Hepatocyte (in vitro differentiated cells): ENCODE data around the gene CD69. TPM values are rescaled to one million over a fixed set of nuclear protein-coding genes. Genes with fewer than 3 reads are reported as not detected.
"Not testable (repeated sequence)": the region's sequence is repeated elsewhere in the genome, so short reads cannot be mapped to it uniquely, and the experiment has no call there.

Experiments
- DNase-seq: peaks from one replicate; pipeline ENCODE4 v3.0.0-alpha.2; 2016; ENCODE audit warnings: low spot score
- H2AFZ ChIP-seq: fragments of 200-600 bp; sonication (generic); 2 replicates; pipeline ENCODE4 v1.6.0; 2016; ENCODE audit warnings: antibody characterized with exemption, mild to moderate bottlenecking
- H3K27ac ChIP-seq: fragments of 200-600 bp; sonication (generic); 2 replicates; pipeline ENCODE4 v1.5.1; 2016; ENCODE audit warnings: mild to moderate bottlenecking
- H3K27me3 ChIP-seq: fragments of 200-600 bp; sonication (generic); 2 replicates; pipeline ENCODE4 v1.6.1; 2016
- H3K36me3 ChIP-seq: fragments of 200-600 bp; sonication (generic); replicated peaks from 2 replicates; pipeline ENCODE4 v1.5.1; 2016; ENCODE audit warnings: low read depth; ENCODE audit not compliant: insufficient read depth
- H3K4me1 ChIP-seq: fragments of 200-600 bp; sonication (generic); 2 replicates; pipeline ENCODE4 v1.5.1; 2016; ENCODE audit warnings: mild to moderate bottlenecking, moderate library complexity; ENCODE audit not compliant: insufficient read depth
- H3K4me2 ChIP-seq: fragments of 200-600 bp; sonication (generic); 2 replicates; pipeline ENCODE4 v1.6.0; 2016
- H3K4me3 ChIP-seq: fragments of 200-600 bp; sonication (generic); 2 replicates; pipeline ENCODE4 v1.5.1; 2016; ENCODE audit warnings: mild to moderate bottlenecking
- H3K79me2 ChIP-seq: fragments of 200-600 bp; sonication (generic); 2 replicates; pipeline ENCODE4 v1.6.0; 2017; ENCODE audit warnings: mild to moderate bottlenecking
- H3K9me2 ChIP-seq: fragments of 200-600 bp; sonication (generic); replicated peaks from 2 replicates; pipeline ENCODE4 v1.6.0; 2017; ENCODE audit warnings: mild to moderate bottlenecking; ENCODE audit not compliant: insufficient read depth
- H3K9me3 ChIP-seq: fragments of 200-600 bp; sonication (generic); 2 replicates; pipeline ENCODE4 v1.5.1; 2016; ENCODE audit warnings: low read depth, mild to moderate bottlenecking
- H4K20me1 ChIP-seq: fragments of 200-600 bp; sonication (generic); 2 replicates; pipeline ENCODE4 v1.6.0; 2016; ENCODE audit warnings: mild to moderate bottlenecking; ENCODE audit not compliant: insufficient read depth, poor library complexity, severe bottlenecking
- EZH2 ChIP-seq: fragments of 200-600 bp; sonication (generic); IDR thresholded peaks from 2 replicates; pipeline ENCODE4 v1.6.1; 2016; ENCODE audit warnings: antibody characterized with exemption, mild to moderate bottlenecking, borderline replicate concordance
- EZH2phosphoT487 ChIP-seq: fragments of 200-600 bp; sonication (generic); IDR thresholded peaks from one replicate; pipeline ENCODE4 v1.6.1; 2018; ENCODE audit warnings: antibody characterized with exemption, mild to moderate bottlenecking, low read depth, moderate library complexity; ENCODE audit not compliant: unreplicated experiment, severe bottlenecking
- WGBS: methylation state at CpG from one replicate; pipeline ENCODE4 v1.1.6; 2016; ENCODE audit warnings: low lambda C conversion rate; ENCODE audit errors: missing lambda C conversion rate; 5-methylcytosine and 5-hydroxymethylcytosine counted together
- polyA plus RNA-seq: library from polyadenylated mRNA; unstranded; fragments of >200 nt; fragmentation: Nextera tagmentation; extraction: Ambion mirVana; gene quantifications from 2 replicates; pipeline ENCODE4 v1.2.1, GENCODE V29; 2016
- total RNA-seq: library from RNA; depleted of rRNA; stranded (reverse); fragments of >200 nt; gene quantifications from 2 replicates; pipeline ENCODE4 v1.2.3, GENCODE V29; 2014
- TF ChIP-seq, protein P1 (sequence below): fragments of 200-600 bp; sonication (generic); IDR thresholded peaks from 2 replicates; pipeline ENCODE4 v1.5.1; 2016; ENCODE audit warnings: antibody characterized with exemption, mild to moderate bottlenecking; ENCODE audit not compliant: poor library complexity

Gene CD69
- total and polyA plus RNA-seq, 2 experiments from 2014 or later = 0.07 to 0.57 TPM

DNA sequence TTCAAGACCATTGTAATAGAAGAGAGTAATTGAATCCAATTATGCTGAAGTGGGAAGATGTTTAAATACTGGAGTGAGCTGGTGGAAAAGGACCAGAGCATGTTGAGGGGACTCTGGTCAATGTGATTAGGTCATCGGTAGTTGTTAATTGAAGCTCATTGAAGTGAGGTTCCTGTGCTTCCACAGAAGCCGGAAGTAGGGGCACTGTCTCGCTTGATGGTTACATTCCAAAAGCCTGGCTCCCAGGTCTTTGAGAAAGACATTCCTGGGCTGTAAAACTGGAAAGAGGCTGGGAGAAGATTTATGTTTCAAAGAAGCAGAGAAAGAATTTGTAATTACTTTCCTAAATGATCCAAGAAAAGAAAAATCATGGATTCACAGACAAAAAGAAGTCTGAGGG is 15.5 kb downstream of the CD69 start:
- Histone ChIP-seq H3K9me3 (no peaks in the 10 kb centered on the region), H4K20me1 (no peaks in the 10 kb centered on the region), H2AFZ (no peak overlapping the region), H3K36me3 (no peaks in the 10 kb centered on the region), H3K4me1 (peaks cover 4% of the 10 kb centered on the region), H3K9me2 (no peaks in the 10 kb centered on the region), H3K79me2 (no peaks in the 10 kb centered on the region), H3K4me2 (no peak overlapping the region), H3K27me3 (no peaks in the 10 kb centered on the region), H3K4me3 (no peak overlapping the region), H3K27ac (no peak overlapping the region)
- TF ChIP-seq, protein P1, sequence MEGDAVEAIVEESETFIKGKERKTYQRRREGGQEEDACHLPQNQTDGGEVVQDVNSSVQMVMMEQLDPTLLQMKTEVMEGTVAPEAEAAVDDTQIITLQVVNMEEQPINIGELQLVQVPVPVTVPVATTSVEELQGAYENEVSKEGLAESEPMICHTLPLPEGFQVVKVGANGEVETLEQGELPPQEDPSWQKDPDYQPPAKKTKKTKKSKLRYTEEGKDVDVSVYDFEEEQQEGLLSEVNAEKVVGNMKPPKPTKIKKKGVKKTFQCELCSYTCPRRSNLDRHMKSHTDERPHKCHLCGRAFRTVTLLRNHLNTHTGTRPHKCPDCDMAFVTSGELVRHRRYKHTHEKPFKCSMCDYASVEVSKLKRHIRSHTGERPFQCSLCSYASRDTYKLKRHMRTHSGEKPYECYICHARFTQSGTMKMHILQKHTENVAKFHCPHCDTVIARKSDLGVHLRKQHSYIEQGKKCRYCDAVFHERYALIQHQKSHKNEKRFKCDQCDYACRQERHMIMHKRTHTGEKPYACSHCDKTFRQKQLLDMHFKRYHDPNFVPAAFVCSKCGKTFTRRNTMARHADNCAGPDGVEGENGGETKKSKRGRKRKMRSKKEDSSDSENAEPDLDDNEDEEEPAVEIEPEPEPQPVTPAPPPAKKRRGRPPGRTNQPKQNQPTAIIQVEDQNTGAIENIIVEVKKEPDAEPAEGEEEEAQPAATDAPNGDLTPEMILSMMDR = no peak
- no peak for TF ChIP-seq EZH2
- TF ChIP-seq EZH2phosphoT487 = no peak
- DNase-seq = no peak
- WGBS = 58% methylated on average over 3 of the region's 3 CpGs

DNA sequence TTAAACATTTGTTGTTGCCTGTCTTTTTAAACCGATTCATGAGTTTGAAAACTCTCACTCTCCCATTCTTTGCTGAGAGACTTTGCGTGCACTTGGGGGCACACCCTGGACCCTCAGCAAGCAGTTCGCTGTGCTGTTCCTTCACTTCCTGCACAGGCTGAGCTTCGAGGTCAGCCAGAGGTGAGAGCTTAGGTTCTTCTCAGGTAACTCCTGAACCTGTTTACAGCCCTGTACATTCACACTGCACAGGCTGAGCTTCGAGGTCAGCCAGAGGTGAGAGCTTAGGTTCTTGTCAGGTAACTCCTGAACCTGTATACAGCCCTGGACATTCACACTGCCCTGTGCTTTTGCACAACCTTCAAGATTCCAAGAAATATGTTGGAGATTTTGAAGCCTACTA is 18.0 kb downstream of the CD69 start:
- Histone ChIP-seq H4K20me1 (no peaks in the 10 kb centered on the region), H3K9me3 (no peaks in the 10 kb centered on the region), H3K4me3 (no peak overlapping the region), H2AFZ (no peak overlapping the region), H3K4me1 (peaks cover 4% of the 10 kb centered on the region), H3K27ac (no peak overlapping the region), H3K27me3 (no peaks in the 10 kb centered on the region), H3K36me3 (no peaks in the 10 kb centered on the region), H3K4me2 (no peak overlapping the region), H3K79me2 (no peaks in the 10 kb centered on the region), H3K9me2 (no peaks in the 10 kb centered on the region)
- DNase-seq = no peak
- TF ChIP-seq, protein P1 = no peak
- TF ChIP-seq EZH2 (no peak), EZH2phosphoT487 (no peak)
- WGBS = 60% methylated on average over 5 of the region's 5 CpGs

DNA sequence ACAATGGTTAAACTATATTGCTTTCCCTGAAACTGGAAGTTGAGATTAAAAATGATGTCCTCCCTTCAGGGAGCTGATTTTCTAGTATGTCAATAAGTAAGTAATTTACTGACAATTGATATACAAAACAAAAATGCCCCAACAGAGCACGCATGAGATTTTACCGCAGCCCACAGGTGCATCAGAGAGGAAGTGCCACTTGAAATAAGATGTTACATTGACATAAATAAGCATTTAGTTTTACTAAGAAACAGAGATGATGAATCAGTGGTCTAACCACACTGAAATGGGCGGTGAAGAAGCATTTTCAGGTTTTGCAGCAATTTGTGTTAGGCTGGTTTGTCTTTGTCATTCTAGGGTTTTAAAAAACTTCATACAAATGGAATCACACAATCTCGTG is 19.0 kb downstream of the CD69 start:
- 88% methylated on average over 4 of the region's 4 CpGs for WGBS
- Histone ChIP-seq H3K4me1 (peaks cover 4% of the 10 kb centered on the region), H3K36me3 (no peaks in the 10 kb centered on the region), H3K4me3 (no peak overlapping the region), H2AFZ (no peak overlapping the region), H3K27ac (no peak overlapping the region), H3K9me2 (no peaks in the 10 kb centered on the region), H4K20me1 (no peaks in the 10 kb centered on the region), H3K27me3 (no peaks in the 10 kb centered on the region), H3K9me3 (no peaks in the 10 kb centered on the region), H3K79me2 (no peaks in the 10 kb centered on the region), H3K4me2 (no peak overlapping the region)
- TF ChIP-seq, protein P1 = no peak
- TF ChIP-seq EZH2phosphoT487 (no peak), EZH2 (no peak)
- no peak for DNase-seq

DNA sequence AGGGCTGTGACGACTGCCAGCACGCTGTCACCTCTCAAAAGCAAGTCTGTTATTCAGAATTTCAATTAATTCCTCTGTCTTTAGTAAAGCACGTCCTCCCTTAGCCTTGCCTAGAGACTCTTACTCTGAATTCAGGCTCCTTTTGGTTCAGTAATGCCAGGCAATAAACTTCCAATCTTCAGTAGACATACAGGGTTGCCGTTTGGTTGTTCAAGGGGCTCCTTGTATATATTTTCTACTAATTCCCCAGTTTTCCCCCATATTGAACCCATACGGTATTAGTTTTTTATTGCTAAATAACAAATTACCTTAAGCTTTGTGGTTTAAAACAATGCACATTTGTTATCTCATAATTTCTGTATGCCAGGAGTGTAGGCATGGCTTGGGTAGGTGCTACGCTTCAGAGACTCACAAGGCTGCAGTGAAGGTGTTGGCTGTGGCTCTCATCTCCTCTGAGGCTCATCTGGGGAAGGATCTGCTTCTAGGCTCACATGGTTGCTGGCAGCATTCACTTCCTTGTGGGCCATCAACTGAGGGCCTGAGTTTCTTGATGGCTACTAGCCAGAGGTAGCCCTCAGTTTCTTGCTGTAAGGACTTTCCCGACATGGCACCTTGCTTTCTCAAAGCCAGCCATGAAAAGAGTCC is 20.5 kb downstream of the CD69 start:
- Histone ChIP-seq H3K27ac (no peak overlapping the region), H3K9me3 (no peaks in the 10 kb centered on the region), H3K9me2 (no peaks in the 10 kb centered on the region), H3K4me2 (no peak overlapping the region), H4K20me1 (no peaks in the 10 kb centered on the region), H3K27me3 (no peaks in the 10 kb centered on the region), H3K4me1 (peaks cover 4% of the 10 kb centered on the region), H3K36me3 (no peaks in the 10 kb centered on the region), H2AFZ (no peak overlapping the region), H3K4me3 (no peak overlapping the region), H3K79me2 (no peaks in the 10 kb centered on the region)
- no peak for DNase-seq
- WGBS = 90% methylated on average over 7 of the region's 7 CpGs
- TF ChIP-seq EZH2phosphoT487 (no peak), EZH2 (no peak)
- TF ChIP-seq, protein P1 = no peak

DNA sequence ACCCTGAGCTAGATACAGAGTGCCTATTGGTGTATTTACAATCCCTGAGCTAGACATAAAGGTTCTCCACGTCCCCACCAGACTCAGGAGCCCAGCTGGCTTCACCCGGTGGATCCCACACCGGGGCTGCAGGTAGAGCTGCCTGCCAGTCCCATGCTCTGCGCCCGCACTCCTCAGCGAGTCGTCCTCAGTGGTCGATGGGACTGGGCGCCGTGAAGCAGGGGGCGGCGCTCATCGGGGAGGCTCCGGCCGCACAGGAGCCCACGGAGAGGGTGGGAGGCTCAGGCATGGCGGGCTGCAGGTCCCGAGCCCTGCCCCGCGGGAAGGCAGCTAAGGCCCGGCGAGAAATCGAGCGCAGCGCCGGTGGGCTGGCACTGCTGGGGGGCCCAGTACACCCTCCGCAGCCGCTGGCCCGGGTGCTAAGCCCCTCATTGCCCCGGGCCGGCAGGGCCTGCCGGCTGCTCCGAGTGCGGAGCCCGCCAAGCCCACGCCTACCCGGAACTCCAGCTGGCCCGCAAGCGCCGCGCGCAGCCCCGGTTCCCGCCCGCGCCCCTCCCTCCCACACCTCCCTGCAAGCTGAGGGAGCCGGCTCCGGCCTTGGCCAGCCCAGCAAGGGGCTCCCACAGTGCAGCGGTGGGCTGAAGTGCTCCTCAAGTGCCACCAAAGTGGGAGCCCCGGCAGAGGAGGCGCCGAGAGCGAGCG is 21.1 kb downstream of the CD69 start:
- not testable (repeated sequence) for H3K4me1 ChIP-seq, H3K27me3 ChIP-seq, H3K36me3 ChIP-seq, H3K27ac ChIP-seq, H4K20me1 ChIP-seq, H3K79me2 ChIP-seq, H3K9me2 ChIP-seq, H3K4me3 ChIP-seq, H3K9me3 ChIP-seq, H3K4me2 ChIP-seq, DNase-seq, H2AFZ ChIP-seq
- 98% methylated on average over 28 of the region's 54 CpGs for WGBS
